Right ventricle myocardium inferior (tissue), 1 donor: Measurements from ENCODE around the gene SLC12A7. TPM values are rescaled to one million over a fixed set of nuclear protein-coding genes. Genes with fewer than 3 reads are reported as not detected.
"Not testable (repeated sequence)": the region's sequence is repeated elsewhere in the genome, so short reads cannot be mapped to it uniquely, and the experiment has no call there.

Experiments
- ATAC-seq: fragments of 200-7000 bp; cut with Tn5 transposase; one replicate; pipeline ENCODE4 v1.9.1; 2020; ENCODE audit warnings: mild to moderate bottlenecking, moderate library complexity
- DNase-seq: peaks from one replicate; pipeline ENCODE4 v3.0.0; 2021; ENCODE audit errors: missing footprints
- intact Hi-C: fragments of 100-400 bp; cut with DNase I; formaldehyde crosslinking; loops from one replicate; pipeline ENCODE4 v1.11.0; 2022
- total RNA-seq: library from RNA; stranded (reverse); fragmentation: NEBNext Ultra II Directional; extraction: Animal tissue kit (Norgen Biotek cat#: 25700); gene quantifications from one replicate; pipeline ENCODE4 v1.2.1, GENCODE V29; 2021
- donor health status: DM: no; HTN: yes; CAD: no; lungs with severe emphysema.

The SLC12A7 gene
- total RNA-seq, 1 donor from 2014 or later, result 179 TPM

GRCh38 chr5:1061292-1061691 lies 50.6 kb downstream of the SLC12A7 start:
- ATAC-seq, intact Hi-C loops: not testable (repeated sequence)
- DNase-seq, result peak; percentile 46

GRCh38 chr5:1060535-1060981 lies 51.3 kb downstream of the SLC12A7 start:
- intact Hi-C loops, result no loop called here
- no peak for ATAC-seq
- DNase-seq, result peak; percentile 61

GRCh38 chr5:1059884-1060263 lies 52.0 kb downstream of the SLC12A7 start:
- intact Hi-C loops, result no loop called here
- ATAC-seq (no peak), DNase-seq (peak; percentile 39)

- intact Hi-C loops, result no loop called here
- peak; percentile 46 for DNase-seq
- ATAC-seq, result no peak
Measured at GRCh38 chr5:1058988-1059883, 52.6 kb downstream of the SLC12A7 start.

- ATAC-seq, result no peak
- intact Hi-C loops, result no loop called here
- DNase-seq, result peak; percentile 63
Measured at GRCh38 chr5:1058083-1058945, 53.5 kb downstream of the SLC12A7 start.

- intact Hi-C loops, result no loop called here
- DNase-seq, result peak; percentile 59
- ATAC-seq, result no peak
Measured at GRCh38 chr5:1057485-1058082, 54.3 kb downstream of the SLC12A7 start.

- intact Hi-C loops, result no loop called here
- DNase-seq, result peak; percentile 59
Measured at GRCh38 chr5:1056611-1057484, 55.0 kb downstream of the SLC12A7 start.

GRCh38 chr5:1055896-1056610 lies 55.8 kb downstream of the SLC12A7 start:
- DNase-seq (peak; percentile 42), ATAC-seq (no peak)
- intact Hi-C loops, result no loop called here

More at GRCh38 chr5:1056611-1057484, 55.0 kb downstream of the SLC12A7 start:
- no peak for ATAC-seq

- intact Hi-C loops, result loop anchor here (5.0 kb wide), 2 partner anchors 37 to 77 kb away; no protein-coding TSS in a partner anchor
- no peak for ATAC-seq
- DNase-seq, result peak; percentile 68
Measured at GRCh38 chr5:1054799-1055775, 56.8 kb downstream of the SLC12A7 start.

- intact Hi-C loops, result loop anchor here (5.0 kb wide), 2 partner anchors 38 to 78 kb away; no protein-coding TSS in a partner anchor
- ATAC-seq (no peak), DNase-seq (peak; percentile 55)
Measured at GRCh38 chr5:1054018-1054798, 57.7 kb downstream of the SLC12A7 start.

- DNase-seq (peak; percentile 65), ATAC-seq (peak; percentile 4)
- intact Hi-C loops, result loop anchor here (5.0 kb wide), 2 partner anchors 39 to 79 kb away; no protein-coding TSS in a partner anchor
Measured at GRCh38 chr5:1053391-1054017, 58.4 kb downstream of the SLC12A7 start.

GRCh38 chr5:1052641-1053390 lies 59.0 kb downstream of the SLC12A7 start:
- intact Hi-C loops, result loop anchor here (5.0 kb wide), 2 partner anchors 39 to 79 kb away; no protein-coding TSS in a partner anchor
- ATAC-seq (peak; percentile 61), DNase-seq (peak; percentile 70)

- intact Hi-C loops, result loop anchor here (5.0 kb wide), 2 partner anchors 40 to 80 kb away; no protein-coding TSS in a partner anchor
- ATAC-seq (no peak), DNase-seq (peak; percentile 20)
Measured at GRCh38 chr5:1052076-1052475, 59.8 kb downstream of the SLC12A7 start.

GRCh38 chr5:1051366-1051720 lies 60.5 kb downstream of the SLC12A7 start:
- no peak for ATAC-seq
- intact Hi-C loops, result loop anchor here (5.0 kb wide), 2 partner anchors 41 to 81 kb away; no protein-coding TSS in a partner anchor

More at GRCh38 chr5:1051366-1051720, 60.5 kb downstream of the SLC12A7 start:
- peak; percentile 60 for DNase-seq
